ENCODE data around the gene ZFP92.

- no peak for TF ChIP-seq POLR2AphosphoS5 (IDR thresholded peaks at IDR 0.05; ENCODE audit: low read depth, low read length)
- no peak for TF ChIP-seq POLR2A (IDR thresholded peaks at IDR 0.05; ENCODE audit: low read depth, low read length)
- TF ChIP-seq TAF1 (IDR thresholded peaks at IDR 0.05; ENCODE audit: borderline replicate concordance, low read depth, low read length) = no peak
Measured at GRCh38 chrX:153380691-153381090, 30.6 kb upstream of the ZFP92 start.
